B cell (primary cell): Measurements from ENCODE around the gene INPP1.

Experiments
- EZH2 ChIP-seq: IDR thresholded peaks from 2 replicates; pipeline ENCODE4 v1.6.1; 2012; ENCODE audit warnings: borderline replicate concordance, low read depth, mild to moderate bottlenecking, moderate library complexity, low read length; ENCODE audit not compliant: insufficient read depth, poor library complexity, severe bottlenecking
- TF ChIP-seq, protein P1 (sequence below): fragments of 200-600 bp; IDR thresholded peaks from one replicate; pipeline ENCODE4 v1.8.0; 2022; ENCODE audit warnings: antibody characterized with exemption, mild to moderate bottlenecking

DNA sequence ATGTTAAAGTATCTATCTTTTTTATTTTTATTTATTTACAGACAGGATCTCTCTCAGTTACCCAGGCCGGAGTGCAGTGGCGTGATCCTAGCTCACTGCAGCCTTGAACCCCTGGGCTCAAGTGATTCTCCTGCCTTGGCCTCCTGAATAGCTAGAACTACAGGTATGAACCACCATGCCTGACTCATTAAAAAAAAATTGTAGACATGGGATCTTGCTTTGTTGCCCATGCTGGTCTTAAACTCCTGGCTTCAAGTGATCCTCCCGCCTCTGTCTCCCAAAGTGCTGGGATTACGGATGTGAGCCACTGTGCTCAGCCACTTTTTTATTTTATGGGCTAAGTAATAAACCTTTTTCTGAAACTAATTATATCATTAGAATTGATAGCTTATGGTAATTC, 71.9 kb downstream of the INPP1 start:
- TF ChIP-seq, protein P1, sequence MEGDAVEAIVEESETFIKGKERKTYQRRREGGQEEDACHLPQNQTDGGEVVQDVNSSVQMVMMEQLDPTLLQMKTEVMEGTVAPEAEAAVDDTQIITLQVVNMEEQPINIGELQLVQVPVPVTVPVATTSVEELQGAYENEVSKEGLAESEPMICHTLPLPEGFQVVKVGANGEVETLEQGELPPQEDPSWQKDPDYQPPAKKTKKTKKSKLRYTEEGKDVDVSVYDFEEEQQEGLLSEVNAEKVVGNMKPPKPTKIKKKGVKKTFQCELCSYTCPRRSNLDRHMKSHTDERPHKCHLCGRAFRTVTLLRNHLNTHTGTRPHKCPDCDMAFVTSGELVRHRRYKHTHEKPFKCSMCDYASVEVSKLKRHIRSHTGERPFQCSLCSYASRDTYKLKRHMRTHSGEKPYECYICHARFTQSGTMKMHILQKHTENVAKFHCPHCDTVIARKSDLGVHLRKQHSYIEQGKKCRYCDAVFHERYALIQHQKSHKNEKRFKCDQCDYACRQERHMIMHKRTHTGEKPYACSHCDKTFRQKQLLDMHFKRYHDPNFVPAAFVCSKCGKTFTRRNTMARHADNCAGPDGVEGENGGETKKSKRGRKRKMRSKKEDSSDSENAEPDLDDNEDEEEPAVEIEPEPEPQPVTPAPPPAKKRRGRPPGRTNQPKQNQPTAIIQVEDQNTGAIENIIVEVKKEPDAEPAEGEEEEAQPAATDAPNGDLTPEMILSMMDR, result no peak
- no peak for TF ChIP-seq EZH2
